ENCODE results near the gene CACNA1D.

The CACNA1D gene

DNA sequence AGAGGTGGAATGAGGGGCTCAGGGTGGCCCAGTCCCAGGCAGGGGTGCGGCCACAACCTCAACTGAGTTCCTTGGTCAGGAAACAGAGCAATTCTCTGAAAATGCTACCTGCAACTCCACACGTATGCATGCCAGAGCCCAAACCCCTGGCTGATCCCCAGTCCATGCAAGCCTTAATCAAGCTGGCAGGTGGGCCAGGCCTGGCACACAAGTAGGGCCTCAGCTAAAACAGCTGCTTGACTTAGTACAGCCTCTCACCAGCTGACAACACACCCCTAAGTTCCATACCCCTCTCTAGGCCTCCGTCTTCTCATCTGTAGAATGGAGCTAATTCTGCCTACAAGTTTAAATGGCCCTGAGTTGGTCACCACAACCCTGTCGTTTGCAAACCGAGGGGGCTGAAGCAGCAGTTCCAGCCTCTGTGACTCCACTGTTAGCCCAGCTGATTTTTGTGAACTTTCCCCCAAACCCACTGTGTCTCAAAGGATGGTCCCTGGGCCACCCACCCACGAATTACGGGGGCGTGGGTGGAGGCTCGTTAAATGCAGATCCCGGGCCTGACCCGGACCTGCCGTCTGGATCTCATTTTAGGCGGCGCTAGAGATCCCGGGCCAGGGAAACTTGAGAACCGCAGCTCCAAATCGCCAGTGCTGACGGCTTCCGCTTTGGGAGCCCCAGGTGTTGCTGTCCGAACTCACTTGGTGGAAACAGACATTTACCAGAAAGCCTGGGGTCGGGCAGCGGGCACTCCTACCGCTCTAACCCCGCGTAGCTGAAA is 350.9 kb downstream of the CACNA1D start:
- TF ChIP-seq, protein P1, sequence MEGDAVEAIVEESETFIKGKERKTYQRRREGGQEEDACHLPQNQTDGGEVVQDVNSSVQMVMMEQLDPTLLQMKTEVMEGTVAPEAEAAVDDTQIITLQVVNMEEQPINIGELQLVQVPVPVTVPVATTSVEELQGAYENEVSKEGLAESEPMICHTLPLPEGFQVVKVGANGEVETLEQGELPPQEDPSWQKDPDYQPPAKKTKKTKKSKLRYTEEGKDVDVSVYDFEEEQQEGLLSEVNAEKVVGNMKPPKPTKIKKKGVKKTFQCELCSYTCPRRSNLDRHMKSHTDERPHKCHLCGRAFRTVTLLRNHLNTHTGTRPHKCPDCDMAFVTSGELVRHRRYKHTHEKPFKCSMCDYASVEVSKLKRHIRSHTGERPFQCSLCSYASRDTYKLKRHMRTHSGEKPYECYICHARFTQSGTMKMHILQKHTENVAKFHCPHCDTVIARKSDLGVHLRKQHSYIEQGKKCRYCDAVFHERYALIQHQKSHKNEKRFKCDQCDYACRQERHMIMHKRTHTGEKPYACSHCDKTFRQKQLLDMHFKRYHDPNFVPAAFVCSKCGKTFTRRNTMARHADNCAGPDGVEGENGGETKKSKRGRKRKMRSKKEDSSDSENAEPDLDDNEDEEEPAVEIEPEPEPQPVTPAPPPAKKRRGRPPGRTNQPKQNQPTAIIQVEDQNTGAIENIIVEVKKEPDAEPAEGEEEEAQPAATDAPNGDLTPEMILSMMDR (IDR thresholded peaks at IDR 0.05; ENCODE audit: insufficient read depth, low read length, missing control alignments): no peak
- ChIA-PET POLR2A (no interaction called here), CTCF (interaction anchor here (0.8 to 2.0 kb wide), 5 partner anchors 10 to 135 kb away, joined by 3 to 4 read pairs (median 3); no protein-coding TSS in a partner anchor)
- DNase-seq (ENCODE audit: low read depth, low spot score): no peak
- H3K4me3 ChIP-seq (ENCODE audit: low read depth, low read length): peak overlapping the region; percentile 50

DNA sequence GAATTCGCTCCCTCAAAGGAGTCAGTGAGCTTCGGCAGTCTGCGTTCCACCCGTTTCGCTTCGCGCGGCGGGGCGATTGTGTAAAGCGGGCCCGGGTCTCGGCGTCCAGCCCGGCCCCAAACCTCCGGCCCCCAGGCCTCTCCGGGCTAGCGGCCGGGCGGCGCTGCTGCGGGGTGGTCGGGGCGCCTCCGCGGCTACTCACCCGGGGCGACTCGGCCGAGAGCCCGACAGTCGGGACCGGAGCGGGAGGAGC is 351.4 kb downstream of the CACNA1D start:
- ChIA-PET POLR2A (no interaction called here), CTCF (interaction anchor here (1.2 to 2.0 kb wide), 3 partner anchors 13 to 135 kb away, joined by 3 to 4 read pairs (median 3); no protein-coding TSS in a partner anchor)
- no peak for DNase-seq (ENCODE audit: low read depth, low spot score)
- peak overlapping the region; percentile 50 for H3K4me3 ChIP-seq (ENCODE audit: low read depth, low read length)
- TF ChIP-seq, protein P1 (IDR thresholded peaks at IDR 0.05; ENCODE audit: insufficient read depth, low read length, missing control alignments): no peak

DNA sequence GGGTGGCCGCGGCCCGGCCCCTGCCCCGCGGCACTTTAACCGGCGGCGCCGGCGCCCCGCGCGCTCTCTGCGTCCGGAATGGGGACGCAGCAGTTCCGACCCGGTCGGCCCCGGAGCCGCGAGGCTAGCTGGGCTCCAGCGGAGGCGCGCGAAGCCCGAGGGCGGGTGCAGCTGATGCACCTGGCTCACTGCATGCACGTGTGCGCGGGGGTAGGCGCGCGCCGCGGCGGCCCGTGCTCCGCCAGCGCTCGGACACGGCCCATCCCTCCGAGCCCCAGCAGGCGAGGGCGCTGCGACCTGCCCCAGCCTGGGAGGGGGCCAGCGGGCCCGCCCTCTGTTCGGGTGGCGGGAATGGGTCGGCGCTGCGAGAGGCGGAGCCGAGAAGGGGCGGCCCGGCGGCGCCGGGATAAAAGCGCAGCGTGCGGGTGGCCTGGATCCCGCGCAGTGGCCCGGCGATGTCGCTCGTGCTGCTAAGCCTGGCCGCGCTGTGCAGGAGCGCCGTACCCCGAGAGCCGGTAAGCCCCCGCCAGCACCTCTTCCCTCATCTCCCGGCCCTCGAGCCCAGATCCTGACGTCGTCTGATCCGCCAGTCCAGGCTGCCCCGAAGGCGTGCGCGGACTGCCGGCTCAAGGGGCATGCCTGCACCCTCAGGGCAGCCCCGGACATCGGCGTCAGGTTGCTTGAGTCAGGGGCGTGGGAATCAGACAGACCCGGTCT is 351.9 kb downstream of the CACNA1D start, which contains the start of the genes CHDH and IL17RB:
TSS of gene CHDH (minus strand) at position 286 of the 717 bp plus-strand sequence. CDS start 22,411 bp downstream, outside the sequence.
TSS of gene IL17RB (plus strand) at position 435 of the 717 bp plus-strand sequence. CDS start at position 456, 21 bp downstream.
- DNase-seq (ENCODE audit: low read depth, low spot score): no peak
- CTCF ChIA-PET: interaction anchor here (1.2 to 2.0 kb wide), 3 partner anchors 14 to 136 kb away, joined by 3 to 4 read pairs (median 3); no protein-coding TSS in a partner anchor
- TF ChIP-seq, protein P1 (IDR thresholded peaks at IDR 0.05; ENCODE audit: insufficient read depth, low read length, missing control alignments): no peak
- POLR2A ChIA-PET: no interaction called here
- peak within 1 kb of the TSS; percentile 50 for H3K4me3 ChIP-seq (ENCODE audit: low read depth, low read length)

DNA sequence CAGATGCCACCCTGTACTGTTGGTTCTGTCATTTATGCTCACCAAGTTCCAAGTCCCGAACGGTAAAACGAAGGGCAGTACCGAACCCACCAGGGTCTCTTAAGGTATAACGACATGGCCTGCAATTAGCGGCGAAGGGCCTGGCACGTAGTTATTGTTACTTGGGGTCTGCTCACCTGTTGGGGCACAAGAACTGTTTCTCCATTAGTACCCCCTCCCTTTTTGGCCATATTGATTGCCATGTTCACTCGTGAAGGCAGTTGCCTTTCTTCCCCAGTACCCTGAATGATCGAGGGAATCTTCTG is 352.4 kb downstream of the CACNA1D start:
- TF ChIP-seq, protein P1 (IDR thresholded peaks at IDR 0.05; ENCODE audit: insufficient read depth, low read length, missing control alignments): no peak
- CTCF ChIA-PET: no interaction called here
- POLR2A ChIA-PET: no interaction called here
- no peak for DNase-seq (ENCODE audit: low read depth, low spot score)
- no peak overlapping the region for H3K4me3 ChIP-seq (ENCODE audit: low read depth, low read length)

DNA sequence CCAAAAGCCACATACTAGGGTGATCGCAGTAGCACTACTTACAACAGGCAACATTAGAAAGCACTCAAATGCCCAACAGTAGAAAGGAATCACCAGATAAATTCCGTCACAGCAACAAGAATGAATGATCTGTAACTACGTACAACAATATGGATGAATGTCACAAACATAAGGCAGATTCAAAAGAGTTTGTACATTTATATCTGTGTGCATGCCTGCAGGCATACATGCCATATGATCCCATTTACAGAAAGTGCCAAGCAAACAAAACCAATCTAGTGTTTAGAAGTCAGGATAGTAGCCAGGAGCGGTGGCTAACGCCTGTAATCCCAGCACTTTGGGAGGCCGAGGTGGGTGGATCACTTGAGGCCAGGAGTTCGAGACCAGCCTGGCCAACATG is 355.5 kb downstream of the CACNA1D start:
- CTCF ChIA-PET: no interaction called here
- TF ChIP-seq, protein P1 (IDR thresholded peaks at IDR 0.05; ENCODE audit: insufficient read depth, low read length, missing control alignments): no peak
- H3K4me3 ChIP-seq (ENCODE audit: low read depth, low read length): no peak overlapping the region
- DNase-seq (ENCODE audit: low read depth, low spot score): no peak
- POLR2A ChIA-PET: no interaction called here

DNA sequence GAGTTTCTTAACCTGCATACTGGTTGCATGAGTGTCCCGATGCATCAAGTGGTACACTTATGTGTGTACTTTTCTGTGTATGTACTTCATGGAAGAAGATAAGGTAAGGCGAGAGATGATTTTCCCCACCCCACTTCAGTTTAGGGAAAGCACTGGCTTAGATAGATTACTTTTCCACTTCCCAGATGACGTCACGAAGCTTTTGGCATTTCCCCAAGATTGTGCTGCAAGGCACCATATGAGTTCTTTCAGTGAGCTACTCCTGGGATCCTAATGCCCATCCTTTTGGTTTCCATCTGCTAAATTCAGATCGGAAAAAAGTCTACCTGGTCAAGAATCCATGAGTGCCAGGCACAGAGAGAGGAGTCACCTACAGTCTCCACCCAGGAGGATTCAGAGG is 356.5 kb downstream of the CACNA1D start:
- TF ChIP-seq, protein P1 (IDR thresholded peaks at IDR 0.05; ENCODE audit: insufficient read depth, low read length, missing control alignments): no peak
- H3K4me3 ChIP-seq (ENCODE audit: low read depth, low read length): no peak overlapping the region
- no peak for DNase-seq (ENCODE audit: low read depth, low spot score)
- ChIA-PET CTCF (no interaction called here), POLR2A (no interaction called here)
